H1 (cell line): ENCODE measurements around the gene USP54. TPM values are rescaled to one million over a fixed set of nuclear protein-coding genes. Genes with fewer than 3 reads are reported as not detected.

Experiments used
- CTCF ChIA-PET: fragments of 300-600 bp; sonication (Branson Sonifier 250); formaldehyde crosslinking; loops from one replicate; lab custom pipeline; 2021; ENCODE audit not compliant: partially characterized antibody; lab: Charles Lee
- POLR2A ChIA-PET: fragments of 300-600 bp; sonication (Branson Sonifier 250); formaldehyde crosslinking; loops from one replicate; lab custom pipeline; 2021; ENCODE audit warnings: inconsistent platforms; ENCODE audit not compliant: partially characterized antibody; lab: Charles Lee
- DNase-seq, 2 experiments: peaks; one replicate each; pipeline versions ENCODE4 v3.0.0 to v3.0.0-alpha.2; 2010 to 2022; ENCODE audit warnings: low spot score in 2 of 2, low read depth in 1 of 2, mixed read lengths in 1 of 2
- FAIRE-seq: peaks from 2 replicates; lab custom pipeline; 2011; peaks lifted over from hg19 to GRCh38; lab: Jason Lieb, UNC
- H2AFZ ChIP-seq: 2 replicates; pipeline ENCODE4 v1.8.1; 2012; ENCODE audit warnings: low read length, inconsistent platforms
- H2AK5ac ChIP-seq: 2 replicates; pipeline ENCODE4 v1.6.1; 2013; ENCODE audit warnings: low read depth, low read length
- H2BK120ac ChIP-seq: replicated peaks from 2 replicates; pipeline ENCODE3; 2013; ENCODE audit warnings: low read depth, low read length, inconsistent platforms
- H2BK12ac ChIP-seq: 2 replicates; pipeline ENCODE4 v1.6.1; 2013; ENCODE audit warnings: low read depth, low read length
- H2BK15ac ChIP-seq: 2 replicates; pipeline ENCODE4 v1.6.1; 2013; ENCODE audit warnings: low read length
- H2BK20ac ChIP-seq: 2 replicates; pipeline ENCODE4 v1.6.1; 2013; ENCODE audit warnings: low read length
- H2BK5ac ChIP-seq: 2 replicates; pipeline ENCODE4 v1.6.1; 2013; ENCODE audit warnings: low read depth, low read length
- H3K14ac ChIP-seq: 2 replicates; pipeline ENCODE4 v1.6.1; 2013; ENCODE audit warnings: inconsistent platforms; ENCODE audit not compliant: insufficient read length
- H3K18ac ChIP-seq: 2 replicates; pipeline ENCODE4 v1.6.1; 2013; ENCODE audit warnings: low read length; ENCODE audit errors: extremely low read depth
- H3K23ac ChIP-seq: 2 replicates; pipeline ENCODE4 v1.6.1; 2013; ENCODE audit warnings: inconsistent platforms; ENCODE audit not compliant: insufficient read length
- H3K23me2 ChIP-seq: 2 replicates; pipeline ENCODE4 v1.6.1; 2013; ENCODE audit warnings: low read depth, low read length
- H3K27ac ChIP-seq: 2 replicates; pipeline ENCODE4 v1.6.1; 2011; ENCODE audit warnings: low read depth, low read length, inconsistent platforms
- H3K27me3 ChIP-seq, 4 experiments: replicated peaks in 1 of 4; 1 replicate in 1 of 4; 2 replicates in 3 of 4; pipeline versions ENCODE4 v1.6.1 to v1.8.1; 2011 to 2013; ENCODE audit warnings: low read length in 3 of 4, mild to moderate bottlenecking in 3 of 4, inconsistent platforms in 2 of 4, mixed read lengths in 2 of 4, moderate library complexity in 1 of 4; ENCODE audit not compliant: control insufficient read depth in 3 of 4, insufficient read depth in 3 of 4; ENCODE audit errors: extremely low read depth in 1 of 4
- H3K36me3 ChIP-seq, 4 experiments: 2 replicates each; pipeline versions ENCODE4 v1.6.1 to v1.8.1; 2011 to 2013; ENCODE audit warnings: mild to moderate bottlenecking in 4 of 4, low read length in 3 of 4, moderate library complexity in 2 of 4, control low read depth in 1 of 4, inconsistent platforms in 1 of 4; ENCODE audit not compliant: insufficient read depth in 4 of 4, control insufficient read depth in 2 of 4
- H3K4ac ChIP-seq: replicated peaks from 2 replicates; pipeline ENCODE3; 2013; ENCODE audit warnings: low read length, low read depth, mixed read lengths, inconsistent platforms; ENCODE audit not compliant: insufficient read length
- H3K4me1 ChIP-seq, 4 experiments: replicated peaks in 1 of 4; 1 replicate in 1 of 4; 2 replicates in 3 of 4; pipeline versions ENCODE4 v1.6.1 to v1.8.1; 2011 to 2013; ENCODE audit warnings: low read length in 3 of 4, inconsistent platforms in 2 of 4, mixed read lengths in 1 of 4; ENCODE audit not compliant: insufficient read depth in 4 of 4, control insufficient read depth in 3 of 4
- H3K4me2 ChIP-seq, 2 experiments: 2 replicates each; pipeline versions ENCODE4 v1.6.1 to v1.8.1; 2011 to 2013; ENCODE audit warnings: low read depth in 2 of 2, low read length in 2 of 2, control low read depth in 1 of 2, inconsistent platforms in 1 of 2, mild to moderate bottlenecking in 1 of 2; ENCODE audit not compliant: insufficient read depth in 1 of 2
- H3K4me3 ChIP-seq, 4 experiments: fragments of 200-600, 300-600 bp in 1 of 4; sonication (generic), shearing (Covaris generic), sonication (Bioruptor Twin) in 1 of 4; 2 replicates each; pipeline versions ENCODE4 v1.5.1 to v1.8.1; 2011 to 2016; ENCODE audit warnings: low read length in 4 of 4, low read depth in 3 of 4, control low read depth in 2 of 4, inconsistent platforms in 2 of 4, mild to moderate bottlenecking in 2 of 4, mixed read lengths in 1 of 4, moderate library complexity in 1 of 4; ENCODE audit not compliant: insufficient read depth in 2 of 4; ENCODE audit errors: extremely low read depth in 1 of 4
- H3K56ac ChIP-seq: replicated peaks from 2 replicates; pipeline ENCODE3; 2013; ENCODE audit warnings: low read depth, mild to moderate bottlenecking, mixed read lengths, low read length, inconsistent platforms; ENCODE audit not compliant: insufficient read length
- H3K79me1 ChIP-seq: 2 replicates; pipeline ENCODE4 v1.6.1; 2013; ENCODE audit warnings: low read depth, low read length, control low read depth
- H3K79me2 ChIP-seq, 2 experiments: 2 replicates each; pipeline versions ENCODE4 v1.6.1 to v1.8.1; 2012 to 2013; ENCODE audit warnings: low read length in 2 of 2, mild to moderate bottlenecking in 2 of 2, inconsistent platforms in 1 of 2; ENCODE audit not compliant: insufficient read depth in 2 of 2, control insufficient read depth in 1 of 2
- H3K9ac ChIP-seq, 4 experiments: replicated peaks in 1 of 4; 1 replicate in 1 of 4; 2 replicates in 3 of 4; pipeline versions ENCODE4 v1.6.1 to v1.8.1; 2011 to 2013; ENCODE audit warnings: low read depth in 3 of 4, low read length in 3 of 4, control low read depth in 2 of 4, mild to moderate bottlenecking in 2 of 4, moderate library complexity in 2 of 4, inconsistent platforms in 1 of 4; ENCODE audit errors: extremely low read depth in 1 of 4
- H3K9me3 ChIP-seq, 2 experiments: 2 replicates each; pipeline versions ENCODE4 v1.6.1 to v1.8.1; 2012 to 2013; ENCODE audit warnings: mild to moderate bottlenecking in 2 of 2, moderate library complexity in 2 of 2, control low read depth in 1 of 2, inconsistent platforms in 1 of 2, low read depth in 1 of 2, low read length in 1 of 2, mixed read lengths in 1 of 2; ENCODE audit not compliant: insufficient read depth in 2 of 2
- H4K20me1 ChIP-seq, 2 experiments: replicated peaks in 1 of 2; 2 replicates each; pipeline versions ENCODE3 to v1.8.1; 2011 to 2013; ENCODE audit warnings: inconsistent platforms in 2 of 2, low read length in 2 of 2, mild to moderate bottlenecking in 1 of 2; ENCODE audit not compliant: insufficient read depth in 2 of 2, control insufficient read depth in 1 of 2
- H4K5ac ChIP-seq: 2 replicates; pipeline ENCODE4 v1.6.1; 2013; ENCODE audit warnings: low read length, low read depth, mixed read lengths, inconsistent platforms; ENCODE audit not compliant: insufficient read length
- H4K8ac ChIP-seq: 2 replicates; pipeline ENCODE4 v1.8.0; 2013; ENCODE audit warnings: mild to moderate bottlenecking, moderate library complexity, low read length, inconsistent platforms; ENCODE audit not compliant: insufficient read depth; ENCODE audit errors: extremely low read depth
- H4K91ac ChIP-seq: replicated peaks from 2 replicates; pipeline ENCODE3; 2013; ENCODE audit warnings: low read length, mixed read lengths, inconsistent platforms; ENCODE audit not compliant: insufficient read length
- CBX8 ChIP-seq: fragments of 300-800, 300-1000 bp; sonication (generic); IDR thresholded peaks from 2 replicates; pipeline ENCODE4 v1.7.1; 2016; ENCODE audit warnings: low read depth, low read length, borderline replicate concordance
- GTF2F1 ChIP-seq: IDR thresholded peaks from 2 replicates; pipeline ENCODE4 v1.6.1; 2012; ENCODE audit warnings: low read depth, low read length, improper control_type of control experiment, borderline replicate concordance
- KDM4A ChIP-seq: IDR thresholded peaks from one replicate; pipeline ENCODE4 v1.7.1; 2012; ENCODE audit warnings: low read depth, mild to moderate bottlenecking, moderate library complexity, low read length, inconsistent platforms; ENCODE audit not compliant: severe bottlenecking
- RFX5 ChIP-seq: IDR thresholded peaks from 2 replicates; pipeline ENCODE4 v1.6.1; 2011; ENCODE audit warnings: low read depth, low read length, improper control_type of control experiment, borderline replicate concordance
- RNF2 ChIP-seq: fragments of 200-900, 300-1000 bp; sonication (generic); IDR thresholded peaks from 2 replicates; pipeline ENCODE4 v1.7.1; 2016; ENCODE audit warnings: borderline replicate concordance, low read depth, mild to moderate bottlenecking, antibody characterized with exemption, low read length; ENCODE audit not compliant: poor library complexity, severe bottlenecking; ENCODE audit errors: missing control alignments
- SUZ12 ChIP-seq: fragments of 200-600 bp; sonication (generic); IDR thresholded peaks from 2 replicates; pipeline ENCODE4 v1.6.1; 2012; ENCODE audit warnings: mild to moderate bottlenecking, inconsistent platforms, low read length, moderate library complexity, mixed read lengths
- TAF7 ChIP-seq: optimal IDR thresholded peaks from 2 replicates; pipeline ENCODE3; 2011; ENCODE audit warnings: low read depth, mild to moderate bottlenecking, inconsistent platforms, low read length, moderate library complexity, borderline replicate concordance
- TCF12 ChIP-seq: IDR thresholded peaks from 2 replicates; pipeline ENCODE4 v1.6.1; 2011; ENCODE audit warnings: low read depth, mild to moderate bottlenecking, low read length
- ZNF274 ChIP-seq: IDR thresholded peaks from 2 replicates; pipeline ENCODE4 v1.7.0; 2012; ENCODE audit warnings: low read length, borderline replicate concordance; ENCODE audit errors: extremely low read depth
- WGBS, 2 experiments: shearing (Covaris generic) in 1 of 2; methylation state at CpG; one replicate each; pipeline versions ENCODE4 v1.1.6 to v1.1.7; 2013 to 2015; ENCODE audit warnings: low lambda C conversion rate in 2 of 2, mixed read lengths in 2 of 2, inconsistent platforms in 1 of 2, low coverage in 1 of 2, missing lambda C conversion rate in 1 of 2; ENCODE audit not compliant: insufficient replicate concordance in 2 of 2, insufficient coverage in 1 of 2, insufficient read length in 1 of 2; ENCODE audit errors: extremely low coverage in 1 of 2, missing lambda C conversion rate in 1 of 2; 5-methylcytosine and 5-hydroxymethylcytosine counted together
- polyA plus RNA-seq, 7 experiments: library from polyadenylated mRNA; depleted of rRNA in 3 of 7; stranded (reverse) in 5 of 7; unstranded in 2 of 7; fragments of >200 nt in 5 of 7; fragments of 200-250 nt in 2 of 7; gene quantifications; 1 replicate in 5 of 7; 2 replicates in 1 of 7; 4 replicates in 1 of 7; pipeline versions ENCODE4 v1.2.1 to v1.2.3, GENCODE V29; 2011 to 2013; ENCODE audit warnings: missing spikeins in 2 of 7, mixed read lengths in 2 of 7
- total RNA-seq: library from RNA; stranded (reverse); fragmentation: NEBNext Ultra II Directional; extraction: Animal tissue kit (Norgen Biotek cat#: 25700); gene quantifications from 2 replicates; pipeline ENCODE4 v1.2.1, GENCODE V29; 2021
- TF ChIP-seq, protein P1 (sequence below), 3 experiments: IDR thresholded peaks; 1 replicate in 2 of 3; 2 replicates in 1 of 3; pipeline versions ENCODE4 v1.5.1 to v1.6.1; 2011; ENCODE audit warnings: low read length in 3 of 3, mild to moderate bottlenecking in 3 of 3, inconsistent platforms in 2 of 3, low read depth in 1 of 3, moderate library complexity in 1 of 3; ENCODE audit not compliant: insufficient read depth in 1 of 3; ENCODE audit errors: control extremely low read depth in 1 of 3

The USP54 gene
- total and polyA plus RNA-seq, 2 of the 8 experiments (the other 6 are each of a cell fraction or from before 2014, with no cell fraction given) = 46.2 to 65.6 TPM

- H4K5ac ChIP-seq = no peak overlapping the region
- H3K9ac ChIP-seq = no peak overlapping the region
- no peak overlapping the region for H3K27ac ChIP-seq
- H4K20me1 ChIP-seq = no peaks in the 10 kb centered on the region
- ChIA-PET CTCF (no interaction called here), POLR2A (interaction anchor here (1.0 kb wide), 1 partner anchor 9 kb away, joined by 3 read pairs; no protein-coding TSS in a partner anchor)
- H3K4me3 ChIP-seq = no peak overlapping the region
- no peaks in the 10 kb centered on the region for H3K23me2 ChIP-seq
- no peak overlapping the region for H2BK5ac ChIP-seq
- no peaks in the 10 kb centered on the region for H3K79me1 ChIP-seq
- H3K27me3 ChIP-seq = no peaks in the 10 kb centered on the region
- no peak overlapping the region for H2BK12ac ChIP-seq
- H3K14ac ChIP-seq = no peak overlapping the region
- no peak overlapping the region for H2BK20ac ChIP-seq
- no peak overlapping the region for H2BK15ac ChIP-seq
- H3K79me2 ChIP-seq = peaks cover 0 to 72% of the 10 kb centered on the region in 2 experiments; a peak in 3 of 4 replicates
- H3K36me3 ChIP-seq = no peaks in the 10 kb centered on the region
- no peak overlapping the region for H2BK120ac ChIP-seq
- no peak overlapping the region for H2AK5ac ChIP-seq
- no peak overlapping the region for H2AFZ ChIP-seq
- H3K4me1 ChIP-seq = peaks cover 0 to 6% (median 2%) of the 10 kb centered on the region in 4 experiments; a peak in 4 of 7 replicates
- H4K91ac ChIP-seq = no peak overlapping the region
- no peak overlapping the region for H3K4ac ChIP-seq
- DNase-seq (no peak), FAIRE-seq (no peak)
- H4K8ac ChIP-seq = no peak overlapping the region
- no peak overlapping the region for H3K23ac ChIP-seq
- H3K56ac ChIP-seq = no peak overlapping the region
- no peak overlapping the region for H3K18ac ChIP-seq
- no peak overlapping the region for H3K4me2 ChIP-seq
- 98% methylated on average over 2 of the region's 2 CpGs; no CpG with 5 or more reads in 1 of the 2 experiments for WGBS, 2 experiments
- peaks cover 0 to 3% of the 10 kb centered on the region in 2 experiments; a peak in 1 of 4 replicates for H3K9me3 ChIP-seq
- TF ChIP-seq TAF7 (no peak), TCF12 (no peak), RFX5 (no peak), KDM4A (no peak), CBX8 (no peak), GTF2F1 (no peak), ZNF274 (no peak), SUZ12 (no peak), RNF2 (no peak)
- TF ChIP-seq, protein P1, sequence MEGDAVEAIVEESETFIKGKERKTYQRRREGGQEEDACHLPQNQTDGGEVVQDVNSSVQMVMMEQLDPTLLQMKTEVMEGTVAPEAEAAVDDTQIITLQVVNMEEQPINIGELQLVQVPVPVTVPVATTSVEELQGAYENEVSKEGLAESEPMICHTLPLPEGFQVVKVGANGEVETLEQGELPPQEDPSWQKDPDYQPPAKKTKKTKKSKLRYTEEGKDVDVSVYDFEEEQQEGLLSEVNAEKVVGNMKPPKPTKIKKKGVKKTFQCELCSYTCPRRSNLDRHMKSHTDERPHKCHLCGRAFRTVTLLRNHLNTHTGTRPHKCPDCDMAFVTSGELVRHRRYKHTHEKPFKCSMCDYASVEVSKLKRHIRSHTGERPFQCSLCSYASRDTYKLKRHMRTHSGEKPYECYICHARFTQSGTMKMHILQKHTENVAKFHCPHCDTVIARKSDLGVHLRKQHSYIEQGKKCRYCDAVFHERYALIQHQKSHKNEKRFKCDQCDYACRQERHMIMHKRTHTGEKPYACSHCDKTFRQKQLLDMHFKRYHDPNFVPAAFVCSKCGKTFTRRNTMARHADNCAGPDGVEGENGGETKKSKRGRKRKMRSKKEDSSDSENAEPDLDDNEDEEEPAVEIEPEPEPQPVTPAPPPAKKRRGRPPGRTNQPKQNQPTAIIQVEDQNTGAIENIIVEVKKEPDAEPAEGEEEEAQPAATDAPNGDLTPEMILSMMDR (IDR thresholded peaks at IDR 0.05; ENCODE audit: control extremely low read depth in 1 of 3, insufficient read depth in 1 of 3, low read depth in 1 of 3, low read length in 3 of 3) = no peak
Measured at GRCh38 chr10:73584737-73585136, 6.4 kb downstream of the USP54 start.
